GM21786 (cell line): ENCODE results near the gene MORC2.

Source experiments
- ATAC-seq: cut with Tn5 transposase; IDR thresholded peaks from one replicate; pipeline ENCODE4 v1.9.1; 2021; ENCODE audit not compliant: unreplicated experiment

Gene MORC2

GRCh38 chr22:30922151-30922611 lies 46.4 kb downstream of the MORC2 start:
- ATAC-seq, result no peak

DNA sequence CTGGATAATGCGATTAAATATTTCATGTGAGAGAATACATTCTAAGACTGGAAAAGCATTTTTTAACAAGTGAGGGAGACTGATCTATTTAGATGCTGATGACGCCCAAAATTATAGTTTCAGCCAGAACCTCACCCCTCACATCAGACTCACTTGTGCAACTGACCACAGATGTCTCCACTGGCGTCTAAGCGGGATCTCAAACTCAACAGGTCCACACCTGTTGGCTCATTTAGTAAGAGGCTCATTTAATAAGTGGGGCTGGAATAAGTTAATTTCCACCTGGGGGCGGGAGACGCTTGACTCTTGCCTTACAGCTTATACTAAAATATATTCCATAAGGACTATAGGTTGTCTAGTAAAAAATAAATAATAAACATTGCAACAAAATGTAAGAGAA lies 47.5 kb downstream of the MORC2 start:
- no peak for ATAC-seq

- ATAC-seq, result no peak
Measured at GRCh38 chr22:30920407-30920806, 48.2 kb downstream of the MORC2 start.

GRCh38 chr22:30919973-30920372 lies 48.6 kb downstream of the MORC2 start:
- no peak for ATAC-seq

DNA sequence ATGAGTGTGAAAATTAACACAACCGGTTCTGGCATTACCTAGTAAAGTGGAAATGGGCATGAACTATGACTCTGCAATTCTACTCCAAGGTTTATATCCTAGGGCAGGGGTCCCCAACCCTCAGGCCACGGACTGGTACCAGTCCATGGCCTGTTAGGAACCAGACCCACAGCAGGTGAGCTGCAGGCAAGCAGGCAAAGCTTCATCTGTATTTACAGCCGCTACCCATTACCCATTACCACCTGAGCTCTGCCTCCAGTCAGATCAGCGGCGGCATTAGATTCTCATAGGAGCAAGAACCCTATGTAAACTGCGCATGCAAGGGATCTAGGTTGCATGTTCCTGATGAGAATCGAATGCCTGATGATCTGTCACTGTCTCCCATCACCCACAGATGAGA lies 49.8 kb downstream of the MORC2 start:
- ATAC-seq, result no peak

GRCh38 chr22:30910358-30910757 lies 58.2 kb downstream of the MORC2 start:
- ATAC-seq, result no peak

- no peak for ATAC-seq
Measured at GRCh38 chr22:30909306-30909705, 59.3 kb downstream of the MORC2 start.

DNA sequence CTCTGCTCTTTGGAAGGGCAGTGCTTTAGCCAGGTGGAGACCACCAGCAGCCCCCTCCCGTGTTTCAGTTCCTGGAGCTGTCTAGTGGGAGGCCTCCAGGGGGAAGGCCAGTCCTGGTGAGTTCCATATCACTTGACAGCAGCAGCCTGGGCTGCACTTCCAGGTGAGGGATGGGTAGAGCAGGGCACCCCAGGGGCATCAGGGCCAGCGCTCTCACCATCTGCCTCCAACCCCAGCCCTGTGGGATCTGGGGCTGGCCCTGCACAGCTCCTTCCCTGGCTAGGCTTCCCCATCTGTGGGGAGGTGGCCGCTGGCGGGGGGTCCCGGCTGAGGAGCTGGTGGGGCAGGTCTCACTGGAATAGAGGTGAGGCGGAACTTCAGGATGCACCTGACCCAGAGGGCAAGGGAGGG lies 60.5 kb downstream of the MORC2 start:
- no peak for ATAC-seq

- no peak for ATAC-seq
Measured at GRCh38 chr22:30906946-30907345, 61.6 kb downstream of the MORC2 start.

DNA sequence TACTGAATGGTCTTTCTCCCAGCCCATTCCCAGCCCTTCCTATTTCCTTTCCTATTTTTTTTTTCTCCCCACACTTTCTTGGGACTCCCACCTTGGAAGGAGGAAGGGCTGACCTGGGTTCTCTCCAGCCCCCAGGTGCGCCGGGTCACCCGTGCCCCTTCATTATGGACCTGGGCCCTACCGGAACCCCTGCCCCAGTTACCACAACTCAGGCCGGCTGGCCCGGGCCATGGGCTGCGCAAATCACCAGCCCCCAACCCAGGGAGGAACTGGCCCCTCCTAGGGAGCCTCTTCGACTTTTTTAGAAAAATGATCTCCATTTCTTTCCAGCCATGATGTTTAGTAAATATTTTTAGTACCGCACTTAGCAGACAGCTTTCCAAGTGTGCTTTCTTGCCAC lies 62.2 kb downstream of the MORC2 start:
- no peak for ATAC-seq

- ATAC-seq, result no peak
Measured at GRCh38 chr22:30905696-30906341, 62.8 kb downstream of the MORC2 start.

DNA sequence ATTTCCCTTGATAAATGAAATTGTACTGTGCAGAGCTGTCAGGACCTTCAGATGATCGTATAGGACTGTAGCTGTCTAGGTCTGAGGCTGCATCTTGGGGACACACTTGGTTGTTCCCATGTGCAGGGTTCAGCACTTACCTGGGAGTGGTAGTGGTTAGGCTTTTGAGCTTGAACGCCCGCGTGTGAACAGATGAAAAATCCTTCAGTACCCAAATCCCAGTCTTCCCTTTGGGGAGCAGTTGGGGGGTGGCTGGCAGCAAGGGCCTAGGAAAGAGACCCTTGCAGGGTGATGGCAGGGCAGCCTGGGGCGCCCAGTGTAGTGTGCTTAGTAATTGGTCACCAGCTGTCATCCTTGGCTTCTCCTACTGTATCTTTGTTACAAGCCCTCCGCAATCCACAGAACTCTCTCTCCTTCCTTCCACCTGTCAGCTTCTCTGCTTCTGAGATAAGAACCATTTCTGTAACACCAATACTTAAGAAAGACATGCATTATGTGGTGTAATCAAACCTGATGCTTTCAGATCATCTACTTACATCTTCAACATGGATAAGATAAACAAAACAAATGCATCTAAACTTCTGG lies 64.6 kb downstream of the MORC2 start:
- ATAC-seq, result no peak

GRCh38 chr22:30902496-30903357 lies 65.8 kb downstream of the MORC2 start:
- ATAC-seq, result no peak

- no peak for ATAC-seq
Measured at GRCh38 chr22:30894371-30894740, 74.2 kb downstream of the MORC2 start.

- no peak for ATAC-seq
Measured at GRCh38 chr22:30893434-30894370, 74.9 kb downstream of the MORC2 start.

DNA sequence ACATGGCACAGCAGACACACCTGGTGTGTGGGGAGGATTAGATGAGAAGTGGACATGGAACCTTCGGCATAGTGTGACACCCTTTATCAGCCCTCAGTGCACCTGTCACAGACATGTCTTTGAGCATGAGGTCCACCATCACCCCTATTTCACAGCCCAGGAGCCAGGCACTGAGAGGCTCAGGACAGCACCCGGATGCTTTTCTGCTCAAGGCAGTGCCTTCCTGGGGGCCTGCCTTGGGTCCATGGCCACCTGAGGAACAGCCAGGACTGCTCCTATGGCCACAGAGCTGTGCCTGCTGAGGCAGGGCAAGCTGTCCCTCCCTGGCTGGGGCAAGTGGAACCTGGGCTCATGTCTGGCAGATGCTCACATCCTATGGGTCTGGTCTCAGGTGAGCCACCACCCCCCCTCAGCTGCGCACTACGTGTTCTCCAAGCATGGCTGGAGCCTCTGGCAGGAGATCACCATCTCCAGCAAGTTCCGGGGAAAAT lies 75.8 kb downstream of the MORC2 start:
- ATAC-seq, result no peak

- ATAC-seq, result no peak
Measured at GRCh38 chr22:30892286-30892685, 76.3 kb downstream of the MORC2 start.

DNA sequence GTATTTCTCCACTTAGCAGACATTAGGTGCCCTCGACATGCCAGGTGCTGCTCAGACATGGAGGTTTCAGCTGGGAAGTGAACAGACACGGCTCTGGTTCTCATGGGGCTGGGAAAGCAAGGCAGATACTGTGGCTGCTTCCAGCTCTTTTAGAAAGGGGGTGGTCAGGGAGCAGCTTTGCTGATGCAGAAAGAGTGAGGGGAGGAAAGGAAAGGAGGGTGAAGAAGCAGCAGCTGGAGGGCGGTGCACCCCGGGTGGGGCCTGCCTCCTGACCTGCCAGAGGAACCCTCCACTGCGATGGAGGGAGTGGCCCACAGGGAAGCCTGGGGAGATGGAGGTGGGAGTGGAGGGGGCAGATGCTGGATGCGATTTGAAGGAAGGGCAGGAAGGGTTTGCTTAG lies 76.8 kb downstream of the MORC2 start:
- ATAC-seq, result no peak

- no peak for ATAC-seq
Measured at GRCh38 chr22:30891443-30891755, 77.2 kb downstream of the MORC2 start.

DNA sequence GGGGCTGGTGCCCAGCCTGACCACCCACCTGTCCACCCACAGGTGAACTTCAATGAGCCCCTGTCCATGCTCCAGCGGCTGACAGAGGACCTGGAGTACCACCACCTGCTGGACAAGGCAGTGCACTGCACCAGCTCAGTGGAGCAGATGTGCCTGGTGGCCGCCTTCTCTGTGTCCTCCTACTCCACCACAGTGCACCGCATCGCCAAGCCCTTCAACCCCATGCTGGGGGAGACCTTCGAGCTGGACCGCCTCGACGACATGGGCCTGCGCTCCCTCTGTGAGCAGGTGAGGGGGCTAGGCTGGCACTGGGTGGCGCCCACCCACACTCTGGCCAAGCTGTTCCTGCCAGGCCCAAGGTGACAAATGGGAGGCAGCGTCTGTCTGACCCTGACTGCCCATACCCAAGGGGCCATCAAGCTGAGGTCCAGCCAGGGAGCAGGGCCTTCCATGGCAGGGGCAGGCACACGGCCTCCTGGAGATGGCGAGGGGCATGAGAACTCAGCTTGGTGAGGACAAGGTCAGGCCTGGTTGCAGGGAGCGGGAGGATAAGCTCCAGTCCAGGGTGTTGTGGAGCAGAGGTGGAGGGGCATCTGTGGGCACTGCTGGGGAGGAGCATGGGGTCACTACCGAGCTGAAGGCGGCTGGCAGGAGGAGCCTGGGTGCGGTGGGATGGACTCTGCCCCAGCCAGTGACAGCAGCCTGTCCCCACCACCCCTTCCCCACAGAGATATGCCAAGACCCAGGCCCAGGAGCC lies 77.7 kb downstream of the MORC2 start:
- ATAC-seq, result no peak
